Activated CD4-positive, alpha-beta memory T cell treated with anti-CD3 and anti-CD28 coated beads for 36 hours (primary cell): Measurements from ENCODE around the gene BTD. TPM values are rescaled to one million over a fixed set of nuclear protein-coding genes. Genes with fewer than 3 reads are reported as not detected.
"Not testable (repeated sequence)": the region's sequence is repeated elsewhere in the genome, so short reads cannot be mapped to it uniquely, and the experiment has no call there.

Experiments used
- CTCF ChIA-PET: fragments of 350-600 bp; sonication (Branson Sonifier 250); formaldehyde crosslinking; loops from one replicate; lab custom pipeline; 2021; ENCODE audit warnings: antibody characterized with exemption, inconsistent platforms; lab: Charles Lee
- POLR2A ChIA-PET: fragments of 350-600 bp; sonication (Branson Sonifier 250); formaldehyde crosslinking; loops from one replicate; lab custom pipeline; 2021; ENCODE audit warnings: antibody characterized with exemption; lab: Charles Lee
- DNase-seq: peaks from one replicate; pipeline ENCODE4 v3.0.0-alpha.2; 2020
- H3K27ac Mint-ChIP-seq: one replicate; pipeline ENCODE4 v1.8.0; 2021; ENCODE audit warnings: mixed read lengths
- H3K27me3 Mint-ChIP-seq: one replicate; pipeline ENCODE4 v1.8.0; 2021; ENCODE audit warnings: mixed read lengths
- H3K36me3 Mint-ChIP-seq: one replicate; pipeline ENCODE4 v1.8.0; 2021; ENCODE audit warnings: mixed read lengths
- H3K4me1 Mint-ChIP-seq: one replicate; pipeline ENCODE4 v1.8.0; 2021; ENCODE audit warnings: low read depth, mixed read lengths
- H3K4me3 Mint-ChIP-seq: one replicate; pipeline ENCODE4 v1.8.0; 2021; ENCODE audit warnings: mild to moderate bottlenecking, mixed read lengths
- H3K9me3 Mint-ChIP-seq: one replicate; pipeline ENCODE4 v1.8.0; 2021; ENCODE audit warnings: mixed read lengths
- intact Hi-C: fragments of 100-400 bp; cut with micrococcal nuclease; formaldehyde crosslinking; loops from one replicate; pipeline ENCODE4 v1.15.1; 2023
- total RNA-seq, 2 experiments: library from RNA; stranded (reverse); gene quantifications; one replicate each; pipeline ENCODE4 v1.2.3, GENCODE V29; 2021

Gene BTD
- total RNA-seq, 2 experiments from 2014 or later: 8.6 to 8.7 TPM

DNA sequence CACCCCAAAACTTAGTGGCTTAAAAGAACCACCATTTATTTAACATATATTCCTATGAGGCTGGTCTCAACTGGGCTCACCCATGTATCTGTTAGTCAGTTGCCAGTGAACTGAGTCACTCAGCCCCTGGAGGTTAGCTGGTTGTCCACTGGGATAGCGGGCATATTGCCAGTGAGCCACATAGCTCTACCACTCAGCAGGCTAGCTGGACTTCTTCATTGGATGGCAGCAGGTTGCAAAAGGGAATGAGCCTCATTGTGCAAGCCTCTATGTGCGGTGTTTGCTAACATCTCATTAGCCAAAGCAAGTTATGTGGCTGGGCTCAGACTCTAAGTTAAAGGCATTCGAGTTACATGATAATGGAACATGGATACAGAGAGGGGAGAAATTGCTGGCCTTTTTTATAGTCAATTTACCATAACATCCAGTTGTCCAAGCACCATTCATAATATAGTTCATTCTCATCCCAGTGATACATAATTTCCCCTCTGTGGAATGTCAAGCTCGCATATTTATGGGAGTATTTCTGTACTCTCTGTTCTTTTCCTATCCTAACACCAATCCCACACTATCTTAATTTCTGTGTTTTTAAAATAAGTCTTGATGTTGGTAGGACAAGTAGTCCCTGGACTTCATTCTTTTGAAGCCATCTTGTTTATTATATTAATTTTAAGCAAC, 8.7 kb downstream of the BTD start:
- no peaks in the 10 kb centered on the region for H3K27me3 Mint-ChIP-seq
- H3K27ac Mint-ChIP-seq: no peak overlapping the region
- no peaks in the 10 kb centered on the region for H3K36me3 Mint-ChIP-seq
- intact Hi-C loops: no loop called here
- no peak for DNase-seq
- H3K4me3 Mint-ChIP-seq: no peak overlapping the region
- ChIA-PET POLR2A (no interaction called here), CTCF (interaction anchor here (0.6 to 0.7 kb wide), 2 partner anchors 20 to 202 kb away, joined by 3 read pairs; no protein-coding TSS in a partner anchor)
- peaks cover 3% of the 10 kb centered on the region for H3K4me1 Mint-ChIP-seq
- no peaks in the 10 kb centered on the region for H3K9me3 Mint-ChIP-seq

DNA sequence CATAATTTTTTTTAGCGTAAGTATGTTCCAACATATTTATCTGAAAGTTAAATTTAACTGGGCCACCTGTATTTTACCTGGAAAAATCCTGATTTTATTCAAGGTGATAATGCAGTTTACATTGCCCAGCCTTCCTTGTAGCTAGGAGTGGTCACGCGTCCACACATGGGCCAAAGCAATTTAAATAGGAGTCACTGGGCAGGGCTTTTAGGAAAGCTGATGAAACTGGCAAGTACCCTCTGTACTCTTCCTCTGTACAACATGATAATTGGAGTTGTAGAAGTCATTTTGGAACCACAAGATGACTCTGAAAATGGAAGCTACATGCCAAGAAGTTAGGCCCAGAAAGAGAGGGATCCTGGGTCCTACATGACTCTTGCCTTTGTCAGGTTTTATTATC, 9.5 kb downstream of the BTD start:
- Mint-ChIP-seq H3K4me3 (no peak overlapping the region), H3K27me3 (no peaks in the 10 kb centered on the region), H3K4me1 (peaks cover 2% of the 10 kb centered on the region), H3K27ac (no peak overlapping the region), H3K9me3 (no peaks in the 10 kb centered on the region), H3K36me3 (no peaks in the 10 kb centered on the region)
- POLR2A ChIA-PET: no interaction called here
- CTCF ChIA-PET: interaction anchor here (0.7 to 0.8 kb wide), 2 partner anchors 201 kb away, joined by 3 to 4 read pairs; no protein-coding TSS in a partner anchor
- no peak for DNase-seq
- intact Hi-C loops: no loop called here

DNA sequence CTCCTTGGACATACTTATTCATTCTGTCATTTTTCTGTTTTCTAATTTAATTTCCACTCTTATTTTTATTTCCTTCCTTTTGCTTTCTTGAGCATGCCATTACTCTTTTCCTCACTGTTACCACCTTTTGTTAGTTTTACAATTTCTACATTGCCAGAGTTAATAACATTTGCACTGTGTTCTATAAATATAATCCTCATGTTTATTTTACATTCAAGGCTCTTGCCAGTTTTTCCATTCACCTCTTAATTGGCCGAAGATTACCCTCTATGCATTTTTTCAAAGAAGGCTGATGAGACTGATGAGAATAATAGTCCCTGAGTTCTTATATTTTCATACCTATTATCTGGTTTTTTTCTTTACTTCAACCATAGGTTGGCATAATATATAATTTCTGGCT, 10.5 kb downstream of the BTD start:
- DNase-seq: no peak
- H3K36me3 Mint-ChIP-seq: no peaks in the 10 kb centered on the region
- ChIA-PET CTCF (interaction anchor here (0.8 kb wide), 1 partner anchor 200 kb away, joined by 4 read pairs; no protein-coding TSS in a partner anchor), POLR2A (interaction anchor here (0.6 kb wide), 1 partner anchor 23 kb away, joined by 5 read pairs; no protein-coding TSS in a partner anchor)
- H3K4me1 Mint-ChIP-seq: peaks cover 2% of the 10 kb centered on the region
- no peak overlapping the region for H3K27ac Mint-ChIP-seq
- H3K9me3 Mint-ChIP-seq: no peaks in the 10 kb centered on the region
- intact Hi-C loops: no loop called here
- no peaks in the 10 kb centered on the region for H3K27me3 Mint-ChIP-seq
- H3K4me3 Mint-ChIP-seq: no peak overlapping the region

DNA sequence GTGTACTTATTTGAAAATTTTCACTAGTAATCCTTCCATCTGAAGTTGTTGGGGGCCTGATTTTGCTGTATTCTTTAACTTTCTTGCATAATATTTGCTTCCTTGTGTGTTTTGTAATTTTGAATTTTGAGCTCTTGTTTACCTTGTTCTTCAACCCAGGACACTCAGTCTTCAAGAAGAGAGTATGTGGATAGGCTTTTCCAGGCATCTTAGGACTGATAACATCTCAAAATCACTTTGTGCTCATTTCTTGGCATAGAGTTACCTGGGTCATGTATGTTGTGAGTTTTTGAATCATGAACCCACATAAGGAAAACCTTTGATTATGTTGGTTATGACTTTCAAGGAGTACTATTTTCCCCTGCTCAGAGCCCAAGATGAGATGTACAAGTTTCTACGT, 13.4 kb downstream of the BTD start:
- Mint-ChIP-seq H3K9me3 (peaks cover 12% of the 10 kb centered on the region), H3K27ac (no peak overlapping the region), H3K36me3 (peaks cover 11% of the 10 kb centered on the region), H3K4me3 (no peak overlapping the region), H3K27me3 (no peaks in the 10 kb centered on the region), H3K4me1 (peaks cover 4% of the 10 kb centered on the region)
- ChIA-PET POLR2A (no interaction called here), CTCF (interaction anchor here (0.5 kb wide), 1 partner anchor 12 kb away, joined by 3 read pairs; no protein-coding TSS in a partner anchor)
- intact Hi-C loops: no loop called here
- no peak for DNase-seq

DNA sequence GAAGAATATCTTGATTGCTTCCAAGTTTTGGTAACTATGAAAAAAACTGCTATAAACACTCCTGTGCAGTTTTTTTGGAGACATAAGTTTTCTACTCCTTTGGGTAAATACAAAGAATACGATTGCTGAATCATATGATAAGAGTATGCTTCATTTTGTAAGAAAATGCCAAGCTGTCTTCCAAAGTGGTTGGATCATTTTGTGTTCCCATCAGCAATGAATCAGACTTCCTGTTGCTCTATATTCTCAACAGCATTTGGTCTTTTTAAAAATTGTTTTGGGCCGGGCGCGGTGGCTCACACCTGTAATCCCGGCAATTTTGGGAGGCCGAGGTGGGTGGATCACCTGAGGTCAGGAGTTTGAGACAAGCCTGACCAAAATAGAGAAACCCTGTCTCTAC, 14.5 kb downstream of the BTD start:
- intact Hi-C loops: no loop called here
- POLR2A ChIA-PET: no interaction called here
- no peak overlapping the region for H3K4me3 Mint-ChIP-seq
- CTCF ChIA-PET: no interaction called here
- H3K36me3 Mint-ChIP-seq: peaks cover 19% of the 10 kb centered on the region
- H3K4me1 Mint-ChIP-seq: peaks cover 4% of the 10 kb centered on the region
- no peak overlapping the region for H3K27ac Mint-ChIP-seq
- DNase-seq: no peak
- H3K27me3 Mint-ChIP-seq: no peaks in the 10 kb centered on the region
- H3K9me3 Mint-ChIP-seq: peaks cover 21% of the 10 kb centered on the region

DNA sequence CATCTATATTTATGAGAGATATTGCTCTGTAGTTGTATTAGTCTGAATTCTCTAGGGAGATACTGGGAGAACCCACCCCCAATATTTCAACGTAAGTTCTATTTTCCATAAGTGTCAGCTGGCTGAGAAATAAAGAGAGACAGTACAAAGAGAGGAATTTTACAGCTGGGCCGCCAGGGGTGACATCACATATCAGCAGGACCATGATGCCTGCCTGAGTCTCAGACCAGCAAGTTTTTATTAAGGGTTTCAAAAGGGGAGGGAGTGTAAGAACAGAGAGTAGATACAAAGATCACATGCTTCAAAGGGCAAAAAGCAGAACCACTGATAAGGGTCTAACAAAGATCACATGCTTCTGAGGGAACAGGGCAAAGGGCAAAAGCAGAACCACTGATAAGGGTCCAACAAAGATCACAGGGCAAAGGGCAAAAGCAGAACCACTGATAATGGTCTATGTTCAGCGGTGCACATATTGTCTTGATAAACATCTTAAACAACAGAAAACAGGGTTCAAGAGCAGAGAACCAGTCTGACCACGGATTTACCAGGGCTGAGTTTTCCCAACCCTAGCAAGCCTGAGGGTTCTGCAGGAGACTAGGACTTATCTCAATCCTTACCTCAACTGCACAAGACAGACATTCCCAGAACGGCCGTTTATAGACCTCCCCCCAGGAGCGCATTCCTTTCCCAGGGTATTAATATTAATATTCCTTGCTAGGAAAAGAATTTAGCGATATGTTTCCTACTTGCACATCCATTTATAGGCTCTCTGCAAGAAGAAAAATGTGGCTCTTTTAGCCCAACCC, 18.3 kb downstream of the BTD start:
- Mint-ChIP-seq H3K36me3 (peaks cover 29% of the 10 kb centered on the region), H3K9me3 (peaks cover 28% of the 10 kb centered on the region), H3K4me1 (peaks cover 28% of the 10 kb centered on the region)
- intact Hi-C loops, H3K4me3 Mint-ChIP-seq, H3K27me3 Mint-ChIP-seq, CTCF ChIA-PET, H3K27ac Mint-ChIP-seq, POLR2A ChIA-PET, DNase-seq: not testable (repeated sequence)

DNA sequence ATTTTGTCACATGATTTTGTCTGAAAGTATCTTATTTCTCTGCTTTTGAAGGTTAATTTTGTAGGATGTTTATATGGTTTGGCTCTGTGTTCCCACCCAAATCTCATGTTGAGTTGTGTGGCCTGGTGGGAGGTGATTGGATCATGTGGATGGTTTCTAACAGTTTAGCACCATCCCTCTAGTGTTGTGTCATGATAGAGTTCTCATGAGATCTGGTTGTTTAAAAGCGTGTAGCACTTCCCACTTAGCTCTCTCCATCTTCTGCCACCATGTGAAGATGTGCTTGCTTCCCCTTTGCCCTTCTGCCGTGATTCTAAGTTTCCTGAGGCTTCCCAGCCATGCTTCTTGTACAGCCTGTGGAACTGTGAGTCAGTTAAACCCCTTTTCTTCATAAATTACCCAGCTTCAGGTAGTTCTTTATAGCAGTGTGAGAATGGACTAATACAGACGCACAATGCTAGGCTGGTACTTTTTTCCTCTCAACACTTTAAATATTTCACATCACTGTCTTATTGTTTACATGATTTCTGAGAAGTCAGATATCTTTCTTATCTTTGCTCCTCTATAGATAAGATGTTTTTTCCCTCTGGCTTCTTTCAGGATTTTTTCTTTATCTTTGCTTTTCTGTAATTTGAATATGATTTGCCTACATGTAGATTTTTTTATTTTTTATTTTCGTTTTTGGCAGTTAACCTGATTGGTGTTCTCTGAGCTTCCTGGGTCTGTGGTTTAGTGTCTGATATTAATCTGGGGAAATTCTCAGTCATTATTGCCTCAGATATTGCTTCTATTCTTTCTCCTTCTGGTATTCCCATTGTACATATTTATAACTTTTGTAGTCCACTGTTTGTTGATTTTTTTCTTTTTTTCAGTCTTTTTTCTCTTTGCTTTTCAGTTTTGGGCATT, 22.2 kb downstream of the BTD start:
- intact Hi-C loops: no loop called here
- POLR2A ChIA-PET: interaction anchor here (1.2 kb wide), 1 partner anchor 13 kb away, joined by 5 read pairs; no protein-coding TSS in a partner anchor
- H3K9me3 Mint-ChIP-seq: peaks cover 28% of the 10 kb centered on the region
- peaks cover 37% of the 10 kb centered on the region for H3K4me1 Mint-ChIP-seq
- CTCF ChIA-PET: interaction anchor here (0.7 kb wide), 1 partner anchor 323 kb away, joined by 3 read pairs; no protein-coding TSS in a partner anchor
- peak overlapping the region; percentile 81 for H3K27ac Mint-ChIP-seq
- peaks cover 29% of the 10 kb centered on the region for H3K36me3 Mint-ChIP-seq
- peak overlapping the region; percentile 50 for H3K4me3 Mint-ChIP-seq
- H3K27me3 Mint-ChIP-seq: no peaks in the 10 kb centered on the region
- DNase-seq: no peak

DNA sequence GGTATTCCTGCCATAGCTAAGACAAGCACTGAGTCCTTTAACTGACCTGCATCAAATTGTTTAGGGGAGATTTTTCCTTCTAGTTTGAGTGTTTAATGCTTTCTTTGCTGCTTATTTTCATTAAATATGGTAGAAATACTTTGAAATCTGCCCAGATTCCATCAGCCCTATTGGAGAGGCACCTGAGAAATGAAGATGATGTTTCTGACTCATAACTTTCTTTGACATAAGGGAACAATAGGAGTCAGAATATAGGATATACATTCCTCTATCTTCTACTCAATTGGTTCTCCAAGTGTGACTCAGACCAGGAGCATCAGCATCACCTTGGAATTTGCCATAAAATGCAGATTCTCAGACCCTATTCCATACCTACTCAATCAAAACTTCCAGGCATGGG, 27.4 kb downstream of the BTD start:
- H3K27me3 Mint-ChIP-seq: no peaks in the 10 kb centered on the region
- CTCF ChIA-PET: interaction anchor here (2.9 to 3.4 kb wide), 2 partner anchors 182 to 184 kb away, joined by 10 to 30 read pairs; no protein-coding TSS in a partner anchor

DNA sequence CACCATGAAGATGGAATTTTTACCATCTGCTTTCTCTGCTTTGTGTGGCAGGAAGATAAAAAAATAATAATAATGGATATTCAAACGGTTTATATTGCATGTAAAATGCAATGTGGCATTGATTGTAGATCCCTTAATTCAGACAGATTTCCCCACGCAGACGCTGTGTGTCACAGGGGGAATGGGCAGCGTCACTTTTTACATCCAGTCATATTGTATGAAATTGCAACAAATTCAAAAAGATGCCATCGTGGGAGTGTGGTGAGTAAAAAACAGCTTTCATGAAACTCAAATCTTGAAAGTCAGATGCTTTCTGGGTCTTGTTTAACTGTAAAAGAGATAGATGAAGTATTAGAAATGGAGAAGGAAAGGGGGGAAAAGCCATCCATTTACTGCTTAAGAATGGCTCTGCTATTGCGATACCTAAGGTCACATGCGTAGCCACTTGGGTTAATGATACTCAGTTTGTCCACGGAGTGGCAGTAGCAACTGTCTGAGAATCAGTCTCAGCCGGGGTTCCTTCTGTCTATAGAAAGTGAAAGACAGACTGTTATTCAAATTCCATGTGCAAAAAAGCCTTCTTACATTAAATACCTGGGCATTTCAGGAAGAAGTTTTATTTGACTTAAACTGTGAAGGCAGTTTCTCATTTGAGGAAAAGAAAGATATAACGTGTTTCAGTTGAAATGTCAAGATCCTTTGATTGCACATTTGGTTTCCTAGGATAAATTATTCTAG, 28.5 kb downstream of the BTD start:
- Mint-ChIP-seq H3K36me3 (no peaks in the 10 kb centered on the region), H3K9me3 (no peaks in the 10 kb centered on the region), H3K27me3 (no peaks in the 10 kb centered on the region), H3K4me3 (peak overlapping the region; percentile 22), H3K4me1 (peaks cover 50% of the 10 kb centered on the region), H3K27ac (peak overlapping the region; percentile 73)
- CTCF ChIA-PET: interaction anchor here (0.7 to 3.4 kb wide), 13 partner anchors 20 to 549 kb away, joined by 3 to 30 read pairs (median 3); partner anchors contain the start of genes BTD and HACL1
- intact Hi-C loops: loop anchor here (1.0 to 2.0 kb wide), 9 partner anchors 17 to 617 kb away; partner anchors contain the start of genes BTD and HACL1
- POLR2A ChIA-PET: no interaction called here
- DNase-seq: peak; percentile 71

More for the DNA sequence above, 27.4 kb downstream of the BTD start:
- Mint-ChIP-seq H3K36me3 (no peaks in the 10 kb centered on the region), H3K27ac (no peak overlapping the region), H3K9me3 (no peaks in the 10 kb centered on the region), H3K4me1 (peaks cover 54% of the 10 kb centered on the region), H3K4me3 (no peak overlapping the region)
- intact Hi-C loops: no loop called here
- POLR2A ChIA-PET: no interaction called here
- no peak for DNase-seq

DNA sequence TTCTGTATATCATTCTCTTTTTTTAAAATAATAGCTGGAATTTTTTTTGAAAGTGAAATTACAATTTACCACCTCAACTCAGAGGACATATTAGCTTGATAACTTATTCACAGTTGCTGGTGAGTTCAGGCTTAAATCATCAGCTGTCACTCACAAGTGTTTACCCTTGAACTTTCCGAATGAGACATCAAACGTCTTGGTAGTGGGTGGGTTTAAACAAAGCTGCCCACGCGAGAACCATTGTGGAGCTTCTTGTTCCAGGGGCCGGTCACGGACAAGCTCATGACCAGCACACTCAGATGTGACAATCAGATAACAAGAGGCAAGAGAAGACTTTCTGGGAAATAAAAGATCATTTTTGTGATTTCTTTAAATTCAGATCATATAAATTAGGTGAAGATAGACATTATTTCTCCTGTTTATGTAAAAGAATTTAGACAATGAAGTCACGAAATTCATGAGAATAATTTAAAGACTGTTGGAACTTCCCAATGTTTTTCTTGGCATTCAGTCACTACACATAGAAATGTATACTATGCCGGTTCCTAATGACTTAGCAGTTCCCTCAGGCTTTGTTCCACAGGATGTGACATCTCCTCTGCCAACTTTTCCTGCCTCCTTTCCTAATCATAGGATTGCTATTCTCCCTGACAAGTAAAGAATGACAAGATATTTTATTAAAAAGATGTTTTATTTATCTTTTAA, 29.3 kb downstream of the BTD start:
- no peak for DNase-seq
- no peaks in the 10 kb centered on the region for H3K27me3 Mint-ChIP-seq
- H3K27ac Mint-ChIP-seq: no peak overlapping the region
- no peaks in the 10 kb centered on the region for H3K9me3 Mint-ChIP-seq
- POLR2A ChIA-PET: no interaction called here
- no peaks in the 10 kb centered on the region for H3K36me3 Mint-ChIP-seq
- H3K4me1 Mint-ChIP-seq: peaks cover 49% of the 10 kb centered on the region
- intact Hi-C loops: loop anchor here (1.0 to 2.0 kb wide), 9 partner anchors 16 to 617 kb away; partner anchors contain the start of genes BTD and HACL1
- CTCF ChIA-PET: interaction anchor here (0.7 to 3.4 kb wide), 12 partner anchors 17 to 396 kb away, joined by 3 to 30 read pairs (median 4); no protein-coding TSS in a partner anchor
- no peak overlapping the region for H3K4me3 Mint-ChIP-seq
